ENCODE data around the gene DPP10. TPM values are rescaled to one million over a fixed set of nuclear protein-coding genes. Genes with fewer than 3 reads are reported as not detected.
"Not testable (repeated sequence)": the region's sequence is repeated elsewhere in the genome, so short reads cannot be mapped to it uniquely, and the experiment has no call there.

The DPP10 gene
- polyA plus RNA-seq, 3 donors, result 9.9 to 13.1 (median 12.6) TPM

DNA sequence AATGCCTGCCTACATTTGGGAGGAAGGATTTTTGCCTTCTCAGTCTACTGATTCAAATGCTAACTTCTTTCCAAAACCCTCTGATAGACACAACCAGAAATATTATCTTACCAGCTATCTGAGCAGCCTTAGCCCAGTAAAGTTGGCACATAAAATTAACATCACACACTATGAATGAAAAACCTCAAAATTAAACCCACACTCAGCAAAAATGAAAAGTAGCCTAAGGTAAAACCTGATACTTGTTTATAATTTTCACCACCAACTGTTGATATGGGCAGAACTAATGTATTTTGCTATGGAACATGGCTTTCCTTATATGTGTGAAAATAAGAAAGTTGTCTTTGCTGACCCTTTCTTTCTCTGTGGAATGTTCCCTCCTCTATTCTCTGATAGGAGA is 226.0 kb downstream of the DPP10 start:
- DNase-seq (ENCODE audit: extremely low read depth in 1 of 11, low read depth in 9 of 11, low spot score in 4 of 11), result no peak

GRCh38 chr2:114683251-114683650 is 240.8 kb downstream of the DPP10 start:
- no peak for DNase-seq (ENCODE audit: extremely low read depth in 1 of 11, low read depth in 9 of 11, low spot score in 4 of 11)

- DNase-seq (ENCODE audit: extremely low read depth in 1 of 11, low read depth in 9 of 11, low spot score in 4 of 11), result no peak
These were observed 242.0 kb downstream of the DPP10 start for GRCh38 chr2:114684403-114684802.

DNA sequence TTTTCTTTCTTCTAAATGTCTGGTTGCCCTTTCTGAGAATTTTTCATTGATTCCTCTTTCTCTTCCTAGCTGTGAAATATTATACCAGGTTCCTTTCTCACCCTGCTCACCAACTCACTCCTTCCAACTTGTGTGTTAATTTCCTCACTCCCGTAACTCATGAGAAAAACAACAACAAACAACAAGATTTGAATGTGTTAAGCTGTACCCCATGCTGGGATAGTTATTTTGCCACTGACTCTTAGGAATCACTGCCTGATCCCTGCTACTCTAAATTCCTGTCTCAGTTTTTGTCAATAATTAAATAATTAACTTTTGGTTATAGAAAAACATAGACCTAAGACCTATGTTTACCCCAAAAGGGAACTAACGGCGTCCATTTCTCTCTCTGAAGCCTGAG is 242.7 kb downstream of the DPP10 start:
- no peak for DNase-seq (ENCODE audit: extremely low read depth in 1 of 11, low read depth in 9 of 11, low spot score in 4 of 11)

DNA sequence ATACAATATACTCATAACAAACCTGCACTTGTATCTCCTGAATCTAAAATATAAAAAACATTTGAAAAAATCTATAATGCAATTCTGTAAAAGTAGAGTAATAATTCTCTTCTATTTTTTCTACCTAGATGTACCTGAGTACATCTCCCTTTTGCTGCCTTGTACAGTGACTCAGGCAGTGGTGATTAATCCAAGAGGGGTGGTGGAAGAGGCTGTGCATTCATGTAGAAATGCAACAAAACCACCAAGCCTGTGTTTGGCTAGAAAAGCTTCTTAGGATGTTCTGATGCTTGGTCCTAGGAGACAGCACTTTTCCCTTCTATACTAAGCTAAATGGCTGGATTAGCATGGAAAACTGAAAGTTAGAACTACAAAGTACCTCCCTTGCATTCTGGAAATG is 245.8 kb downstream of the DPP10 start:
- DNase-seq (ENCODE audit: extremely low read depth in 1 of 11, low read depth in 9 of 11, low spot score in 4 of 11), result no peak

DNA sequence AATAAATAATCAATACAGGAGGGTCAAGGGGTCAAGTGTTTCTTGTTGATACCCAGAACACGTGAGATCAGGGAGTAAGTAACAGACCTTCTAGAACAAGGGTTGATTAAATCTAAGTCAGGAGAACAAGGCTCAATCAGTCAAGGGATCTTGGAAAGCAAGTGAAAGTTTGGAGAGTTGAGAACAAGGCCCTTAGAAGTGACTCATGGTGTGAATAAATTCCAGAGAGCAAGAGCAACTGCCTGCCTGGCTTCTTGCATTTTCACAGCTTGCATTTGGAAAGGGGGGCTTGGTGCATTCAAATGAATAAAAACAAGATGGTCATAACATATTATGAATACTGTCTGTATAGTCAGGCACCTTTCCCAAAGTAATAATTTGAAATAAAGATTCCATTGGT is 256.1 kb downstream of the DPP10 start:
- no peak for DNase-seq (ENCODE audit: extremely low read depth in 1 of 11, low read depth in 9 of 11, low spot score in 4 of 11)

GRCh38 chr2:114699423-114699944 is 257.0 kb downstream of the DPP10 start:
- DNase-seq (ENCODE audit: extremely low read depth in 1 of 11, low read depth in 9 of 11, low spot score in 4 of 11), result no peak

GRCh38 chr2:114700440-114700839 is 258.0 kb downstream of the DPP10 start:
- no peak for DNase-seq (ENCODE audit: extremely low read depth in 1 of 11, low read depth in 9 of 11, low spot score in 4 of 11)

DNA sequence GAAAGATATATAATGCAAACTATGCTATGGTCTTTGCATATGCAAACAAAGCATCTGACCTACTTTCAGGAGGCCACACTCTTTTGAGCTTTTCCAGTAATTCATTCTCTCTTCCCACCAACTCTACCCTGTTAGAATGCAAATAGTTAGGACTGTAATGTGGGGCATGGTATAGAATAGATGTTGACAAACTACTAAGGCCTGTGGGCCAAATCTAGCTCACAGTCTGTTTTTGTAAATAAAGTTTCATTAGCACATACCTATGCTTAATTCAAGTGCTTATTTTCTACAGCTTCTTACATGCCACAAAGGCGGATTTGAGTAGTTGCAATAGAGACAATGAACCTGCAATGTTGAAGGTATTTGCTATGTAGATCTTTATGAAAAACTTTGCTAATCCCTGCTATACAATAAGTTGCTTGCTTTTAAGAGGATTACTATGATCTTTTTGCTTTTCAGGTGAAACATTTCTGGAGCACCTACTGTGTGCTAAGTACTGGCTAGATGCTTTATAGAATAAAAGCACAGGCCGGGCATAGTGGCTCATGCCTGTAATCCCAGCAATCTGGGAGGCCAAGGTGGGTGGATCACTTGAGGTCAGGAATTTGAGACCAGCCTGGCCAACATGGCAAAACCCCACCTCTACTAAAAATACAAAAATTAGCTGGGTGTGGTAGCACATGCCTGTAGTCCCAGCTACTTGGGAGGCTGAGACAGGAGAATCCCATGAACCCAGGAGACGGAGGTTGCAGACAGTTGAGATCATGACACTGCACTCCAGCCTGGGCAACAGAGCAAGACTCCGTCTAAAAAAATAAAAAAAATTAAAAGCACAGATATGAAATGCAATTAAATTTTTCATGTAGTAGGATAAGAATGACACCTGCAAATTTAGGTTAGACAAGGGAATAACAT is 267.8 kb downstream of the DPP10 start:
- DNase-seq (ENCODE audit: extremely low read depth in 1 of 11, low read depth in 9 of 11, low spot score in 4 of 11), result no peak

GRCh38 chr2:114714313-114714712 is 271.9 kb downstream of the DPP10 start:
- no peak for DNase-seq (ENCODE audit: extremely low read depth in 1 of 11, low read depth in 9 of 11, low spot score in 4 of 11)

GRCh38 chr2:114717049-114717448 is 274.6 kb downstream of the DPP10 start:
- DNase-seq (ENCODE audit: extremely low read depth in 1 of 11, low read depth in 9 of 11, low spot score in 4 of 11), result no peak

DNA sequence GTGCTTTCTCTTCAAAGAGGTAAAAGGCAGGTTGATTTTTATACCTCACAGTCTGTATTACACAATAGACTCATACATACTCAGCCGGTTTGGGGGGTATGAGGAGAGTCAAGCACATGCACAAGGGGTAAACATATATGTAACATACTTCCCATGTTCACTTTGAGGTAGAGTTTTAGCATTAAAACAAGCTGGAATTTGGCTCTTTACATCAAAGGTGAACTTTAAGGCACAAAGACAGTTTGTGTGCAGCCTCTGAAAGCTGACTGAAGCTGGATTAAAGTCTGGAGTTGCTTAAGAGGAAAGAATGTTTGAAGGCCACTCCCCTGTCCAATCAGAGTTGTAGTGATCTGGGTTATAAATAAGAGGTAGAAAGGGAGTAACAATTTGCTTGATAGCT is 282.0 kb downstream of the DPP10 start:
- no peak for DNase-seq (ENCODE audit: extremely low read depth in 1 of 11, low read depth in 9 of 11, low spot score in 4 of 11)

DNA sequence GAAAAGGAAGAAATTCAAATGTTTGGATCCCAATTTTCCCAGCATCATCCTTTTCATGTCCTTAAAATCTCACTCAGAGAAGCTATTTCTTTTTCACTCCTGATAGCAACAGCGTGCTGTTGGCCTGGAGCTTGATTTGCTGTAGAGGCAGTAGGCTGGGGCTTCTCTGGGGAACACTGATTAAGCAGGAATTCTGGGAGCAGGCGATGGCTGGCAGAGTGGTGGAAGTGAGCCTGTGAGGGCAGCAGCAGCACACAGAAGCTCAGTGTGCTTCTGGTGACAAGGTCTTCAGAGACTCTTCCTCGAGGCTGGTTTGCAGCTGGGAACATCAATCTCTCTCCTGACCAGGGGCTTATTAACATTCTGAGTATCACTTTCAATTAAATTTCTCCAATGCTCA is 284.6 kb downstream of the DPP10 start:
- DNase-seq (ENCODE audit: extremely low read depth in 1 of 11, low read depth in 9 of 11, low spot score in 4 of 11), result no peak

DNA sequence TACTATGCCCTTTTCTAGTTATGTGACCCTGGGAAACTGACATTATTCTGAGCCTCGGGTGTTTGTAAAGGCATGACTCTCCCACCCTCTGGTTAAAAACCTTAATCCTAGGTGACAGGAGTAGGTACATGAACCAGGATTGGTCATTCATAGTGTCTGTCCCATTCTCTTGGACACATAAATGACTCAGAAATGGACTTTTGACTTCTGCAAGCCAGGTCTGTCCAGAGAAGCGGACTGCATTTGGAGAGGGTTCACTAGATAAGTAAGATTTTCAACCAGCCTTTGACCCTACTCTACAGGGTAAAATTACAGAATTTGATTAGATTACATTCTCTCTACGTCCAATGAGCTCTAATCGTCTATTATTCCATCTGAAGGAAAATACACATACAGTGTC is 285.9 kb downstream of the DPP10 start:
- DNase-seq (ENCODE audit: extremely low read depth in 1 of 11, low read depth in 9 of 11, low spot score in 4 of 11), result no peak

DNA sequence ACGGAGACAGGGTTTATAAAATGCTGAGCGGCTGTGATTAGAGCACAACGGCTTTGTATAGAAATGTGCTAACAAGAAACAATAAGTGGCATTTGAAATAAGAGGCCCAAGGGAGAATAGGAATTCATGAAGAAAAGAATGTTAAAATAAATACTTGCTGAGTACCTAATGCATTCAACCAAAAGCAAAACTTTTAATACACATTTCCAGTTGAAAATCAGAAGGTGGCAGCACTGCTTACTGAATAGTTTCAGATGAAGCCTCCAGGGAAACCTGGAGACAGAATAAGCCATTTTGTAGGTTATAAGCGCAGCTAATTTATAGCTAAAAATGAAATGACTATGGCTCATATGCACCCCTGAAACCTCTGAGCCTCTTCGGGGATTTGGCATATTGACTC is 286.6 kb downstream of the DPP10 start:
- DNase-seq (ENCODE audit: extremely low read depth in 1 of 11, low read depth in 9 of 11, low spot score in 4 of 11), result peak in 8 of 11 donors; percentile 0 to 14 (median 8)

DNA sequence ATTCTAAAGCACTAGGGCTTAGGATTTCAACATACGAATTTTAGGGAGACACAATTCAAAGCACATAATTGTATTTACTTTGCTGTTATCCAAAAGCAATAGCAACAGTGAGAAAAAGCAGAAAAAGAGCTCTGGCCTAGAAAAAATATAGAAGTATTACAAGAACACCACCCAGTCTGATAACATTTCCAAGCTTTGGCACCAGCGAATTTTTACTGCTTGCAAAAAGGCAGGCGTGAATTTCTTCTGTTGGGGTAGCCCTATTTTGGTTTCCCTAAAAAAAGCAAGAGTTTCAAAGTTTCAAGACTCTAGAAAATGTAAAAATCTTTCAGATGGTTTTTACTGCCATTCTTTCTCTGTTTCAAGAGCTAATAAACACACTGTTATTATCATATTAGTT is 292.7 kb downstream of the DPP10 start:
- DNase-seq (ENCODE audit: extremely low read depth in 1 of 11, low read depth in 9 of 11, low spot score in 4 of 11), result no peak

DNA sequence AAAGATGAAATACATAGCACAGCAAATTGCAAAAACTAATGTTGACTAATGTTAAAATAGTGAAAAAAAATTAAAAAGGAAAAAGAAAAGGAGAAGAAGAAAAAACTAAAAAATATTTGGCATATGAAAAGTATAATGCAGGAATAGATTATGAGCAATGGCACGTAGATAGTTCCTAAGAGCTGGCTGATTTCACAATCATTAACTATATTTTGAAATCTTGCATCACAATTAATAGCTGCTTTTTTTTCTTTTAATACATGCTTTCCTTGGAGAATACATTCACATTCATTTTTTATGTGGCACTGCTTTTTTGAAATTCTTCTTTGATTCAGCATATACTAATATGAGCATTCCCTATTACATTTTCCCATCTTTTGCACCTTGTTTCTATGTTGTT is 299.8 kb downstream of the DPP10 start:
- no peak for DNase-seq (ENCODE audit: extremely low read depth in 1 of 11, low read depth in 9 of 11, low spot score in 4 of 11)

GRCh38 chr2:114745700-114746099 is 303.3 kb downstream of the DPP10 start:
- DNase-seq (ENCODE audit: extremely low read depth in 1 of 11, low read depth in 9 of 11, low spot score in 4 of 11), result no peak

GRCh38 chr2:114748175-114748574 is 305.7 kb downstream of the DPP10 start:
- not testable (repeated sequence) for DNase-seq (ENCODE audit: extremely low read depth in 1 of 11, low read depth in 9 of 11, low spot score in 4 of 11)

DNA sequence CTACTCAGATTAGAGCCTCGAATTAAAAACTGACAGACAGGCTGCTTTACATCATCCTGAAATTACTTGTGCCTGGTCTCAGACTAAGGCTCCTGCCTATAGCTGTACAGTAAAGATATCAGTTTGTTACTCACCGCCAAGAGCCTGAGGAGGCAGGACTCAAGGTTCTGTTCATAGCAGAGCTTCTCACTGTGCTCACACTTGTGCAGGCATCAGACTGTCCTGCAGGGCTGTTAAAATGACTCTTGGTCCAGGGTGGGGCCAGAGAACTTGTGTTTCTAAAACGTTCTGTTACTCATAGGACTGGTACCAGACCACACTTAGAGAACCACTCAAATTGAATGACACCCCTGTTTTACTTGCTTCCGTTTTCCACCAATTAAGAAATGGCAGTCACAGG is 310.0 kb downstream of the DPP10 start:
- no peak for DNase-seq (ENCODE audit: extremely low read depth in 1 of 11, low read depth in 9 of 11, low spot score in 4 of 11)

DNA sequence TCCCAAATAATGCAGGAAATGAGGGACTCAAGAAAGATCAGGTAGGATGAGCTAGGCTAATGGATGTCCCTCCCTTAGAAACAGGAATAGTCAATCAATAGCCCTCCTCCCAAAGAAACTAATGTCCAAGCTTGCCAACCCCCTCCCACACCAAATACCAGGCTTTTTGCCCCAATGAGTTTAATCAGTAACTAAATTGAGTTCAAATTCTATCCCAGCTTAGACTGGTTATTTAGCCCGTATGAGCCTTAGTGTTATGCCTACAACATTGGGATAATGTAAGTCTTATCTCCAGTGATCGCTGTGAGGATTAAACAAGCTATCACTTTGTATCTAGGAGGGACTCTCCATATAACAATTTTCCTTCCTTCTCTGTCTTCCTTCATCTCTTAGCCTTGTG is 310.7 kb downstream of the DPP10 start:
- no peak for DNase-seq (ENCODE audit: extremely low read depth in 1 of 11, low read depth in 9 of 11, low spot score in 4 of 11)
